Measurements from ENCODE around the gene KATNA1.

The KATNA1 gene

GRCh38 chr6:149614337-149614736 is 34.2 kb downstream of the KATNA1 start:
- TF ChIP-seq, protein P1, sequence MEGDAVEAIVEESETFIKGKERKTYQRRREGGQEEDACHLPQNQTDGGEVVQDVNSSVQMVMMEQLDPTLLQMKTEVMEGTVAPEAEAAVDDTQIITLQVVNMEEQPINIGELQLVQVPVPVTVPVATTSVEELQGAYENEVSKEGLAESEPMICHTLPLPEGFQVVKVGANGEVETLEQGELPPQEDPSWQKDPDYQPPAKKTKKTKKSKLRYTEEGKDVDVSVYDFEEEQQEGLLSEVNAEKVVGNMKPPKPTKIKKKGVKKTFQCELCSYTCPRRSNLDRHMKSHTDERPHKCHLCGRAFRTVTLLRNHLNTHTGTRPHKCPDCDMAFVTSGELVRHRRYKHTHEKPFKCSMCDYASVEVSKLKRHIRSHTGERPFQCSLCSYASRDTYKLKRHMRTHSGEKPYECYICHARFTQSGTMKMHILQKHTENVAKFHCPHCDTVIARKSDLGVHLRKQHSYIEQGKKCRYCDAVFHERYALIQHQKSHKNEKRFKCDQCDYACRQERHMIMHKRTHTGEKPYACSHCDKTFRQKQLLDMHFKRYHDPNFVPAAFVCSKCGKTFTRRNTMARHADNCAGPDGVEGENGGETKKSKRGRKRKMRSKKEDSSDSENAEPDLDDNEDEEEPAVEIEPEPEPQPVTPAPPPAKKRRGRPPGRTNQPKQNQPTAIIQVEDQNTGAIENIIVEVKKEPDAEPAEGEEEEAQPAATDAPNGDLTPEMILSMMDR (IDR thresholded peaks at IDR 0.05; ENCODE audit: borderline replicate concordance, insufficient read depth, low read depth, low read length): no peak
- H3K4me3 ChIP-seq (ENCODE audit: low read depth, low read length): no peak overlapping the region

GRCh38 chr6:149608381-149608982 is 40.0 kb downstream of the KATNA1 start:
- TF ChIP-seq, protein P1 (IDR thresholded peaks at IDR 0.05; ENCODE audit: borderline replicate concordance, insufficient read depth, low read depth, low read length): no peak
- no peak overlapping the region for H3K4me3 ChIP-seq (ENCODE audit: low read depth, low read length)

GRCh38 chr6:149600508-149600907 is 48.0 kb downstream of the KATNA1 start:
- TF ChIP-seq, protein P1 (IDR thresholded peaks at IDR 0.05; ENCODE audit: borderline replicate concordance, insufficient read depth, low read depth, low read length): no peak
- H3K4me3 ChIP-seq (ENCODE audit: low read depth, low read length): no peak overlapping the region

- TF ChIP-seq, protein P1 (IDR thresholded peaks at IDR 0.05; ENCODE audit: borderline replicate concordance, insufficient read depth, low read depth, low read length): no peak
Measured at GRCh38 chr6:149593408-149593807, 55.1 kb downstream of the KATNA1 start.

DNA sequence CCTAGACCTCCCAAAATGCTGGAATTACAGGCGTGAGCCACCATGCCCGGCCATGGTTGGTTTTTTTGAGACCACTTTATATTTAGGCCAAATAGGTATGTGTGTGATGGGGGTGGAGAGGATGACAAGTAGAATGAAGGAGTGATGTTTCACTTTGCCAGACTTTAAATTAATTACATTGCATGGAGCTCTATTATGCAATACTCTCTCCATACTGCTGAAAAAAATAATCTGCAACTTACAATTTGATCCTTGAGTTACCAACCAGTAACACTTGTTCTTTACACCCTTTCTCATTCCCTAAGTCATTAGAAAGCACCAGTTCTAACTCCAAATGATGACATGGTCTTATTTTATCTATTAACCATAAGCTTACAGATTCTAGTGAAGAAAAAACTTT is 55.5 kb downstream of the KATNA1 start:
- TF ChIP-seq, protein P1 (IDR thresholded peaks at IDR 0.05; ENCODE audit: borderline replicate concordance, insufficient read depth, low read depth, low read length): no peak
- H3K4me3 ChIP-seq (ENCODE audit: low read depth, low read length): no peak overlapping the region

More at GRCh38 chr6:149593408-149593807, 55.1 kb downstream of the KATNA1 start:
- no peak overlapping the region for H3K4me3 ChIP-seq (ENCODE audit: low read depth, low read length)

- TF ChIP-seq, protein P1 (IDR thresholded peaks at IDR 0.05; ENCODE audit: borderline replicate concordance, insufficient read depth, low read depth, low read length): no peak
- H3K4me3 ChIP-seq (ENCODE audit: low read depth, low read length): no peak overlapping the region
Measured at GRCh38 chr6:149586149-149586548, 62.4 kb downstream of the KATNA1 start.

- TF ChIP-seq, protein P1 (IDR thresholded peaks at IDR 0.05; ENCODE audit: borderline replicate concordance, insufficient read depth, low read depth, low read length): no peak
- H3K4me3 ChIP-seq (ENCODE audit: low read depth, low read length): no peak overlapping the region
Measured at GRCh38 chr6:149581349-149581748, 67.2 kb downstream of the KATNA1 start.
